HG03439 (cell line): ENCODE data around the gene REPS2.

Source experiments
- ATAC-seq: cut with Tn5 transposase; IDR thresholded peaks from one replicate; pipeline ENCODE4 v1.9.1; 2021; ENCODE audit warnings: mild to moderate bottlenecking, moderate library complexity; ENCODE audit not compliant: unreplicated experiment

The REPS2 gene

GRCh38 chrX:17192106-17192505 lies 245.6 kb downstream of the REPS2 start:
- ATAC-seq = no peak
